ENCODE results near the gene OR6S1.
"Not testable (repeated sequence)": the region's sequence is repeated elsewhere in the genome, so short reads cannot be mapped to it uniquely, and the experiment has no call there.

Gene OR6S1

DNA sequence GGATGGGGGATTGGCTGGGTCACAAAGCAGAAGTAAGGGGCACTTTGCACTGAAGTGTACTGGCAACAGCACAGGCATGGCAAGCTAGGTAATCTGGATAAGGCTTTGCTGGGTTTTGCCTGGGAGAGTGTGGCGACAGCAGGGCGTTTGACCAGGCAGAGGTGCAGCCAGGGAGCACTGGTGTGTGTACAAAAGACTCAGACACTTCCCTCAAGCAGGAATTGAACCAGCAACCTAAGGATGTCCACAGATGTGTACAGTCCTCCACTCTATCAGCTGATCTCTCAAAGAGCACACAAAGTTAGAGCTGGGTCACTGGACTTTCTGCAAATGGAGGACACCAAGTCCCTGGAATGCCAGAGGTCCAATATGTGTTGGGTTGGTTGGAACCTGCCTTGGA is 27.5 kb upstream of the OR6S1 start:
- no peak for DNase-seq (ENCODE audit: low spot score)

DNA sequence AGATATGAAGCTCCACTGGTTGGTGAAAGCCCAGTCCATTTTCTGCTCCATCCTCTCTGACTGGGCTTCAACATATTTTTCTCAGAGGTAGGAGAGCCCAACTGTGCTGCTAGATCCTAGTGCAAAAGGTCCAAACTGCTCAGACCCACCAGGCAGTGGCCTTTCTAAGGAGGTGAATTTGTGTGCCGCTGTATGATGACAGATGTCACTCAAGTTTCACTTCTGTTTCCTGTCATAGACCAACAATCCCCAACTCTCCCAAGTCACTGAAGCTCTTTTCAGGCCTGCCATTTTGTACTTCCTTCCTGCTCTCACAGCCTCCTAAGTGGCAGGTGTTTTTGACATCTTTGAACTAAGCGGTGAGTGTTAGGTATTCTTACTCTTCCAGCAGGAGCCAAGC is 26.5 kb upstream of the OR6S1 start:
- DNase-seq (ENCODE audit: low spot score), result no peak

DNA sequence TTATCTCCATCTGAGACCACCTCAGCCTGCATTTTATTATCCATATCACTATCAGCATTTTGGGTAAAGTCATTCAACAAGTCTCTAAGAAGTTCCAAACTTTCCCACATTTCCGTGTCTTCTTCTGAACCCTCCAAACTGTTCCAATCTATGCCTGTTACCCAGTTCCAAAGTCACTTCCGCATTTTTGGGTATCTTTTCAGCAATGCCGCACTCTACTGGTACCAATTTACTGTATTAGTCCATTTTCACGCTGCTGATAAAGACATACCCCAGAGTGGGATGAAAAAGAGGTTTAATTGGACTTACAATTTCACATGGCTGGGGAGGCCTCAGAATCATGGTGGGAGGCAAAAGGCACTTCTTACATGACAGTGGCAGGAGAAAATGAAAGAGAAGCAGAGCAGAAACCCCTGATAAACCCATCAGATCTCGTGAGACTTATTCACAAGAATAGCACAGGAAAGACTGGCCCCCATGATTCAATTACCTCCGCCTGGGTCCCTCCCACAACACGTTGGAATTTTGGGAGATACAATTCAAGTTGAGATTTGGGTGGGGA is 25.0 kb upstream of the OR6S1 start:
- not testable (repeated sequence) for DNase-seq (ENCODE audit: low spot score)

DNA sequence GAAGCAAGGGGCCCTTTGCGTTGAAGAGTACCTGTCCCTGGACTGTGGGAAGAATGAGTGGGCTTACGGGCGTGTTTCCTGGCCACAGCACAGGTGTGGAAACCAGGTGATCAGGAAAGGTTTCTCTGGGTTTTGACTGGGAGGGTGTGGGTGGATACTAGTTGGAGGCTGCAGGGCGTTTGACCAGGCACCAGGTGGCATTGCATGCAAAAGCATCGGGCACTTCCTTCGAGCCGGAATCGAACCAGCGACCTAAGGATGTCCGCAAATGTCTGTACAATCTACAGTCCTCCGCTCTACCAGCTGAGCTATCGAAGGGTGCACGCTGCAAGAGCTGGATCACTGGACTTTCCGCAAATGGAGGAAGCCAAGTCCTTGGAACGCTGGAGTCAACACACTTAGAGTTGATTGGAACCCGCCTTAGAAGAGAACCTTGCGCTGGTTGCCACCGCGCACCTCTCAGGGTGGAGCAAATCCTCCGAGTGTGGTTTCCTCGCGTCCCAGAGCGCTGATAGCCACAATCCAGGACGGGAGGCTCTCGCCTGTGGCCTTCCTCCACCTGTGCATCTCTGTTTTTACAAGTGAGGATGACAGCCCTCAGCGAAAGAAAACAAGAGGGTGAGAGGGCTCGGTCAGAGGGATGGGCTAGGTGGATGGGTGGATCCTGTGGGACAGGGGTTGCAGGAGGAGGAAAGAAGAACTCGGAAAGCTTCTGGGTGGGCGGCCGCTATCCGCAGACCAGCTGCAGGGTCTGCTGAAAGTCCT is 21.7 kb upstream of the OR6S1 start:
- peak; percentile 54 for DNase-seq (ENCODE audit: low spot score)

DNA sequence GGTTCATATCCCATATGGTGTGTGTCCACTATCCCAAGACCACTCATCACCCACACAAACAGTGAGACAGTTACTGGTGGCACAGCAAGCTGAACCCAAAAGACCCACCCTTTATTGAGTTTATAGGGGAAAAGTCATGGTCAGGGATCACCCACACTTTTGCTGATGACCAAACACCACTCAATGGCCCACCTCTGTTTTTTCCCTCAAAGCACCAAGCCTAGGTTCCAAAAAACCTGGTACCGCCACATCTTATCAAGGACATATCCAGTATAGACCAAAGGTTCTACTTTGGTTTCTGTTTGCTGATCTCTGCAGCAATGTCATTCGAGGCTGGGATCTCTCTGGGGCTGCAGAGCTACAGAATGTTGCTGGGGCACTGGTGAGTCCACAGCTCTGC is 19.7 kb upstream of the OR6S1 start:
- DNase-seq (ENCODE audit: low spot score), result no peak

DNA sequence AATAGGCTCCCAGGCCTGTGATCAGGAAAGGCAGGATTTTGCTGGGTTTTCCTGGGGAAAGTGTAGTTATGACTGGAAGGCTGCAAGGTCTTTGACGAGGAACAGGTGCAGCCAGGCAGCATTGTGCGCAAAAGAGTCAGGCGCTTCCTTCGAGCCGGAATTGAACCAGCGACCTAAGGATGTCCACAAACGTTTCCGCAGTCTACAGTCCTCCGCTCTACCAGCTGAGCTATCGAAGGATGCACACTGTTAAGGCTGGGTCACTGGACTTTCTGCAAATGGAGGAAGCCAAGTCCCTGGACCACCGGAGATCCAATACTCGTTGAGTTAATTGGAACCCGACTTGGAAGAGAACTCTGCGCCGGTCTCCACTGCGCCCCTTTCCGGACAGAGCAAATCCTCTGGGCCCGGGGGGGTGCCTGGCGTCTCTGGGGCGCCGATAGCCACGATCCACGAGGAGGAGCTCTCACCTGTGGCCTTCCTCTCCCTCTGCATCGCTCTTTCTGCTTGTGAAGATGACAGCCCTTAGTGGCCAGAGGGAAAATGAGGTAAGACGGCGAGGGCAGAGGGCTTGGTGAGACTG is 18.4 kb upstream of the OR6S1 start:
- no peak for DNase-seq (ENCODE audit: low spot score)

DNA sequence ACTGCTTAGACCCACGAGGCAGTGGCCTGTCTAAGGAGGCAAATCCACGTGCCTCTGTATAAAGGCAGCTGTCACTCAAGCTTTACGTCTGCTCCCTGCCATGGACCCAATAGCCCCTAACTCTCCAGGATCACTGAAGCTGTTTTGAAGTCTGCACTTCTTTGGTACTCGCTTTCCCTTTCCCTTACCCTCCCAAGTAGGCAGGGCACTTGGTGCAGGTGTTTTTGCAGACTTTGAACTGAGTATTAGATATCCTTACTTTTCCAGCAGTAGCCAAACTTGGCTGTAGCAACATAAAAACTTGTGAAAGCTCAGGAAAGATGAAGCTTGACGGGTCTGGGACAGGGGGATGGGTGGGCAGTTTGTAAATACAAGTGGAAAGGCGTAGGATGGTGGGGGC is 17.8 kb upstream of the OR6S1 start:
- no peak for DNase-seq (ENCODE audit: low spot score)

DNA sequence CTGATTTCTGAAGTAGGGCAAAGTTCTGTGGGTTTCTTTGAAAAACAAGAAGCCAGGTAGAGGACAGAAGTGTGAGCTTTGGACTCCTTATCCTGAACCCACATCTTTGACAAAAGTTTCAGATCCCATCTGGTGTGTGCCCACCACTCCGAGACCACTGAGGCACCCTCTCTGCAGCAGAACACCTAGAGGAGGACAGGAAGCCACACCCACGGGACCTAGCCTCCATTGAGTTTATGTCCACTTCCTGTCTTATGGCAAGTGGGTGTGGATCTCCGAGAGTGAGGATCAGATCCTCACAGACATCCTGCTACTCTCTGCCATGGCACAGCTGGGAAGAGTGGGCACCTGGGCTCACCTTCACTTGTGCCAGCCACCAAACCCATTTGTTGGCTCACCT is 16.8 kb upstream of the OR6S1 start:
- DNase-seq (ENCODE audit: low spot score), result no peak

GRCh38 chr14:20657216-20658211 is 16.0 kb upstream of the OR6S1 start:
- DNase-seq (ENCODE audit: low spot score), result no peak

DNA sequence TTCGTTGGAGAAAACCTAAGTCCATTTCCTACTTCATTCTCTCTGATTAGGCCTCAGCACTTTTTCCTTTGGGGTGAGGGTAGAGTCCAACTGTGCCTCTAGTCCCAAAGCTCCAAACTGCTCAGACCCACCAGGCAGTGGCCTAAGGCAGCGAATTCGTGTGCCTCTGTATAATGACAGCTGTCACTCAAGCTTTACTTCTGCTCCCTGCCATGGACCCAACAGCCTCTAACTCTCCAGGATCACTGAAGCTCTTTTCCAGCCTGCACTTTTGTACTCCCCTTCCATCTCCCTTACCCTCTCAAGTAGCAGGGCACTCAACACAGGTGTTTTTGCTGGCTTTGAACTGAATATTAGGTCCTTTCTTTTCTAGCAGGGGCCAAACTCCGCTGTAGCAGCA is 14.8 kb upstream of the OR6S1 start:
- no peak for DNase-seq (ENCODE audit: low spot score)

- no peak for DNase-seq (ENCODE audit: low spot score)
Observed at GRCh38 chr14:20655851-20656250, 14.4 kb upstream of the OR6S1 start.

- DNase-seq (ENCODE audit: low spot score), result peak; percentile 58
Observed at GRCh38 chr14:20652996-20653975, 11.8 kb upstream of the OR6S1 start.

- no peak for DNase-seq (ENCODE audit: low spot score)
Observed at GRCh38 chr14:20645481-20645880, 4.0 kb upstream of the OR6S1 start.

DNA sequence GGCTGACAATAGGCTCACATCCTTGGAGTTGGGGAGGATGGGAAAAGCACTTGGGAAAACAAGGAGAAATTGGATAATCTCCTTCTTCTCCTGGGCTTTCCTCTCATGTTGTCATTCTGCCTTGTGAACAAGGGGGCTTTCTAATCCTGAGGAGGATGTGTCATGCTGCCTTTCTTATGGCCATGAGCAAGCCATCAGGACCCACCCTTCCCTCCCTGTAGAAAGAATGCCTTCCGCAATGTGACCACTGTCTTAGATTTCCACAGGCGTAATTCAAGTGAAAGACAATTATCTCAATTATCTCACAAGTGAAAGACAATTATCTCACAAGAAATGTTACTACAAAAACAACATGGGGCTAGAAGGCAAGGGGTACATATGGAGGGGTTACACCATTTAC is 3.0 kb upstream of the OR6S1 start:
- no peak for DNase-seq (ENCODE audit: low spot score)

DNA sequence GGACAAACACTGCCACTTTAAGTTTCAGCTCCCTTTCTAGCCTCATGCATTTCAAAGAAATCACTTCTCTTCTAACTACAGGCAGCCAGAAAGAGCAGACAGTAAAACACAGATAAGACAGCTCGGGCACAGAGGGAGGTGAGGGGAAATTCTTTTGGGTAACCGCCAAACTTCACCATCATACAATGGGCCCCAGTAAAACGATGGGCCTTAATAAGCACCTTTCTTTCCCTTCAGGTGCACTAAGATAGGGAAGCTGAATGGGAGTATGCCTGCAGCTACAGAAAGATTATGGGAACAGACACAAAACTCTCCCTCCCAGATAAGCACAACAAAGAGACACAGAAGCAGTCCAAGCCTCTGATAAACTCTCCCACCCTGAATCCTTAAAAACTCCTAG is 1.3 kb upstream of the OR6S1 start:
- not testable (repeated sequence) for DNase-seq (ENCODE audit: low spot score)

GRCh38 chr14:20642182-20642581 is 691 bp upstream of the OR6S1 start:
- no peak for DNase-seq (ENCODE audit: low spot score)

GRCh38 chr14:20632831-20633691 is 8.4 kb downstream of the OR6S1 start:
- DNase-seq (ENCODE audit: low spot score), result peak; percentile 74

DNA sequence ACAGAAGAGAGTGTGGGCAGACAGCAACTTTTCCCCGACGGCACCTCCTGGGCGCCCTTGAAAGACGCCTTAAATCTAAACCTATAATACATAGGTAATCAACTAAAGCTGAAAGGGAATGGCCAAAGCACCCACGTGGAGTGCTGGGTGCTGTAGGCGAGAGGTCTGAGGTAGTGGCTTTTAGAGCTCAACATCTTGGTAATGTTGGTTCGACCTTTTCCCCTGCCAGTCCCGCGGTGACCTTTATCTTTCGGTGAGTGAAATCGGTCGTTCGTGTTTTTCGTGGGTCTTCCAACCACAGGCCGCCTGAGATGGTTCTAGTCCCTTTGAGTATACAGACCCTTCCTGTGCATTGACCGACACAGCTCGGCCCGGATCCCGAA is 9.1 kb downstream of the OR6S1 start:
- peak; percentile 45 for DNase-seq (ENCODE audit: low spot score)

GRCh38 chr14:20631880-20632389 is 9.6 kb downstream of the OR6S1 start:
- DNase-seq (ENCODE audit: low spot score), result peak; percentile 44
